ENCODE data around the gene DUS2.

Gene DUS2

DNA sequence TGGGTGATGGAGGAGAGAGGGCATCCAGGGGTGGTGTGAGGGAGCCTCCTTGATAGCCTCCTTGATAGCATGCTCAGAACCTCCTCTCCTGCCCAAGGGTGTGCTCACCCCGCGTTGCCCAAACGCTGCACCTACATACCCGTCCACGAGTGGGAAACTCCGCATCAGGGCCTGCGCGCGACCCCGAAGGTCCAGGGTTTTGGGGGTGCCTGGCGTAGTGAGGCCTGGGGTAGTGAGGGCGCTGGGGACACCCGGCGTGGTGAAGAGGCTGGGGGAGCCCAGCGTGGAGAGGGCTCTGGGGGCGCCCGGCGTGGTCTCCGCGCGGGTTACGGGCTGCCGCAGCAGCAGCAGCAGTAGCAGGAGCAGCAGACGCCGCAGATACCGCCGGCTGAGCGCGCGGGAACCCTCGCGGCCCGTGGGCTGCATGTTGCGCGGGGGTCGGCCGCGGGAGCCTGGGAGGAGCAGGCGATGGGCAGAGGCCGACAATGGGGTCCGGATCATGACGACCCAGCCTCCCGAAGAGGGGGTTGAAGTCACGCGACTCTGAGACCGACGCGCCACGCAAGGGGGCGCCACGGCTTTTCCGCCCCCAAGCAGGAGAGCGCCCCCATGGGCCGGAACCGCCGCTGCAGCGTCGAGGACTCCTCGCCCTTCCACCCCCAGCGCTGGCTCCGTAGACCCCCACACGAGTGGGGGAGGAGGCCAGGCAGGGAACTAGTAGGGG, 43.0 kb upstream of the DUS2 start, which contains the start of gene DPEP3:
Gene DPEP3 (minus strand): TSS at position 545 of the 724 bp plus-strand sequence. CDS start 119 bp downstream, at position 426.
- no peak for DNase-seq
- TF ChIP-seq, protein P1, sequence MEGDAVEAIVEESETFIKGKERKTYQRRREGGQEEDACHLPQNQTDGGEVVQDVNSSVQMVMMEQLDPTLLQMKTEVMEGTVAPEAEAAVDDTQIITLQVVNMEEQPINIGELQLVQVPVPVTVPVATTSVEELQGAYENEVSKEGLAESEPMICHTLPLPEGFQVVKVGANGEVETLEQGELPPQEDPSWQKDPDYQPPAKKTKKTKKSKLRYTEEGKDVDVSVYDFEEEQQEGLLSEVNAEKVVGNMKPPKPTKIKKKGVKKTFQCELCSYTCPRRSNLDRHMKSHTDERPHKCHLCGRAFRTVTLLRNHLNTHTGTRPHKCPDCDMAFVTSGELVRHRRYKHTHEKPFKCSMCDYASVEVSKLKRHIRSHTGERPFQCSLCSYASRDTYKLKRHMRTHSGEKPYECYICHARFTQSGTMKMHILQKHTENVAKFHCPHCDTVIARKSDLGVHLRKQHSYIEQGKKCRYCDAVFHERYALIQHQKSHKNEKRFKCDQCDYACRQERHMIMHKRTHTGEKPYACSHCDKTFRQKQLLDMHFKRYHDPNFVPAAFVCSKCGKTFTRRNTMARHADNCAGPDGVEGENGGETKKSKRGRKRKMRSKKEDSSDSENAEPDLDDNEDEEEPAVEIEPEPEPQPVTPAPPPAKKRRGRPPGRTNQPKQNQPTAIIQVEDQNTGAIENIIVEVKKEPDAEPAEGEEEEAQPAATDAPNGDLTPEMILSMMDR (IDR thresholded peaks at IDR 0.05; ENCODE audit: low read depth, low read length) = no peak

DNA sequence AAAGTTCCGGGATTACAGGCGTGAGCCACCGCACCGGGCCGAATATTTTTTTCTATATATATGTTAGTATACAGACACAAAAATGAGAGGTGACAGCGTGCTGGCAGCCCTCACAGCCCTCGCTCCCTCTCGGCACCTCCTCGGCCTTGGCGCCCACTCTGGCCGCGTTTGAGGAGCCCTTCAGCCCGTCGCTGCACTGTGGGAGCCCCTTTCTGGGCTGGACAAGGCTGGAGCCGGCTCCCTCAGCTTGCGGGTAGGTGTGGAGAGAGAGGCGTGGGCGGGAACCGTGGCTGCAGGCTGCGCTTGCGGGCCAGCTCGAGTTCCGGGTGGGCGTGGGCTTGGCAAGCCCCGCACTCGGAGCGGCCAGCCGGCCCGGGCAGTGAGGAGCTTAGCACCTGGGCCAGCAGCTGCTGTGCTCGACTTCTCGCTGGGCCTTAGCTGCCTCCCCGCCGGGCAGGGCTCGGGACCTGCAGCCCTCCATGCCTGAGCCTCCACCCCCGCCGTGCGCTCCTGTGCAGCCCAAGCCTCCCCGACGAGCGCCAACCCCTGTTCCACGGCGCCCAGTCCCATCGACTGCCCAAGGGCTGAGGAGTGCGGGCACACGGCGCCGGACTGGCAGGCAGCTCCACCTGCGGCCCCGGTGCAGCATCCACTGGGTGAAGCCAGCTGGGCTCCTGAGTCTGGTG, 40.9 kb upstream of the DUS2 start:
- no peaks in the 10 kb centered on the region for H3K27me3 ChIP-seq (ENCODE audit: insufficient read depth, low read depth, severe bottlenecking)
- H3K4me3 ChIP-seq (ENCODE audit: low read depth, low read length) = no peak overlapping the region
- H3K36me3 ChIP-seq = no peaks in the 10 kb centered on the region
- H3K27ac ChIP-seq = no peak overlapping the region
- TF ChIP-seq, protein P1 (IDR thresholded peaks at IDR 0.05; ENCODE audit: low read depth, low read length) = no peak
- H3K9me3 ChIP-seq (ENCODE audit: severe bottlenecking) = no peaks in the 10 kb centered on the region
- DNase-seq = no peak

More for the DNA sequence above, 43.0 kb upstream of the DUS2 start, which contains the start of gene DPEP3:
- no peaks in the 10 kb centered on the region for H3K9me3 ChIP-seq (ENCODE audit: severe bottlenecking)
- no peak within 1 kb of the TSS for H3K27ac ChIP-seq
- H3K27me3 ChIP-seq (ENCODE audit: insufficient read depth, low read depth, severe bottlenecking) = no peaks in the 10 kb centered on the region
- H3K4me3 ChIP-seq (ENCODE audit: low read depth, low read length) = no peak within 1 kb of the TSS
- no peaks in the 10 kb centered on the region for H3K36me3 ChIP-seq

DNA sequence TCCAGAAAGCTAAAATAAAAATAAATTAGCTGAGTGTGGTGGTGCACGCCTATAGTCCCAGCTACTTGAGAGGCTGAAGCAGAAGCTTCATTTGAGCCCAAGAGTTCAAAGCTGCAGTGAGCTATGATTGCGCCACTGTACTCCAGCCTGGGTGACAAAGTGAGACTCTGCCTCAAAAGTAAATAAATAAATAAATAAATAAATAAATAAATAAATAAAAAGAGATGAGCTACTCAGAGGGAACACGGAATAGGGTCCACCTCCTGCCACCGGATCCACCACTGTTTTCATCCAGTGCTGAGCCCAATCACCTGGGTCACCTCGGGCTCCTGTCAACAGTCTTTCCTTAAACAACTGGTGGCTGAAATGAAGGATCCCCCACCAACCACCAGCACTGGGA, 36.1 kb upstream of the DUS2 start:
- Histone ChIP-seq H3K36me3 (no peaks in the 10 kb centered on the region), H3K27me3 (ENCODE audit: insufficient read depth, low read depth, severe bottlenecking) (no peaks in the 10 kb centered on the region), H3K9me3 (ENCODE audit: severe bottlenecking) (no peaks in the 10 kb centered on the region), H3K4me3 (ENCODE audit: low read depth, low read length) (no peak overlapping the region), H3K27ac (no peak overlapping the region)
- TF ChIP-seq, protein P1 (IDR thresholded peaks at IDR 0.05; ENCODE audit: low read depth, low read length) = no peak
- no peak for DNase-seq

DNA sequence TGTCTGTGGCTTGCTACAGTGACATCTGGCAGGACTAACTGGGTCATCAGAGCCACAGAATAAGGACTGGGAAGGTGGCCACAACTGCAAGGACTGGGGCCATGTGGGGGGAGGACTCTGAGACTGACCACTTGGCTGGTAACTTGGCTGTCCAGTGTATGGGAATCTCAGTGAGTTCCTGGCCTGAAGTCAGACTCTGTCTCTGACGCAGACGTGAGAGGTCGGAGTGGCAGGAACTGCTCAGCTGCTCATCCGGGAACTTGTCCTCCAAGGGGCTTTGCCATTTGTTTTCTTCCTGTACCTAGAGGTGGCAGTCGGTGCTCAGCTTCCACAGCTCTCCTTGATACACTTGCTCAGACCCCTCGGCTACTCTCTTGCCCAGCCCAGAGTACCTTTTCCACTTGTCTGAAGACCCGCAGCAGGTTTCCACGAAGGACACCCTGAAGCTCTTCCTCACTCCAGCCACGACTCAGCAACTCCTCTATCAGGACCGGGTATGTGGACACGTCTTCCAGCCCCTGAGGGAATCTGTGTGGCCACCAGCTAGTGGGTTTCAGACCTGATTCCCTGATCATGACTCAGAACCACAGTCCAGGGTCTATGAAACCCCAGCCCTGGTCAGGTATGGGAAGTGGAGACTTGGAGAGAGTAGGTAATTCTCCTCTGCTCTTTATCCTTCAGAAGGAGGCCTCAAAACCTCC, 35.5 kb upstream of the DUS2 start:
- Histone ChIP-seq H3K36me3 (no peaks in the 10 kb centered on the region), H3K27ac (no peak overlapping the region), H3K9me3 (ENCODE audit: severe bottlenecking) (no peaks in the 10 kb centered on the region), H3K27me3 (ENCODE audit: insufficient read depth, low read depth, severe bottlenecking) (no peaks in the 10 kb centered on the region), H3K4me3 (ENCODE audit: low read depth, low read length) (no peak overlapping the region)
- no peak for DNase-seq
- TF ChIP-seq, protein P1 (IDR thresholded peaks at IDR 0.05; ENCODE audit: low read depth, low read length) = no peak

DNA sequence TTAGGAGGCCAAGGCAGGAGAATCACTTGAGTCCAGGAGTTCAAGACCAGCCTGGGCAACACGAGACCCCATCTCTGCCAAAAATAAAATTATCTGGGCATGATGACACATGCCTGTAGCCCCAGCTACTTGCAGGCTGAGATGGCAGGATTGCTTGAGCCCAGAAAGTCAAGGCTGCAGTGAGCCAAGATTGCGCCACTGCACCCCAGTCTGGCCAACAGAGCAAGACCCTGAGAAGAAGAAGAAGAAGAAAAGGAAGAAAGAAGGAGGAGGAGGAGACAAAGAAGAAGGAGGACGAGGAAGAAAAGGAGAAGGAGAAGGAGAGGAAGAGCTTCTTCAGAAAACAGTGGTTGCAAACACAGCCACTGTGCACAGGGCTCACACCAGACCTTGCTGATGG, 34.4 kb upstream of the DUS2 start:
- Histone ChIP-seq H3K27ac (no peak overlapping the region), H3K36me3 (no peaks in the 10 kb centered on the region), H3K9me3 (ENCODE audit: severe bottlenecking) (no peaks in the 10 kb centered on the region), H3K4me3 (ENCODE audit: low read depth, low read length) (no peak overlapping the region), H3K27me3 (ENCODE audit: insufficient read depth, low read depth, severe bottlenecking) (no peaks in the 10 kb centered on the region)
- TF ChIP-seq, protein P1 (IDR thresholded peaks at IDR 0.05; ENCODE audit: low read depth, low read length) = no peak
- no peak for DNase-seq

Data from WERI-Rb-1 (cell line).